Osteocyte (in vitro differentiated cells): ENCODE measurements around the gene PRKAR1B. TPM values are rescaled to one million over a fixed set of nuclear protein-coding genes. Genes with fewer than 3 reads are reported as not detected.

Source experiments
- DNase-seq: peaks from one replicate; pipeline ENCODE4 v3.0.0; 2021; ENCODE audit warnings: mixed read lengths; ENCODE audit not compliant: unreplicated experiment; ENCODE audit errors: extremely low spot score
- H3K27ac Mint-ChIP-seq: one replicate; pipeline ENCODE4 v1.8.0; 2021; ENCODE audit warnings: mild to moderate bottlenecking, mixed read lengths; ENCODE audit not compliant: unreplicated experiment
- H3K27me3 Mint-ChIP-seq: one replicate; pipeline ENCODE4 v1.8.0; 2021; ENCODE audit warnings: mixed read lengths; ENCODE audit not compliant: unreplicated experiment
- H3K36me3 Mint-ChIP-seq: one replicate; pipeline ENCODE4 v1.8.0; 2021; ENCODE audit warnings: mixed read lengths; ENCODE audit not compliant: unreplicated experiment
- H3K4me1 Mint-ChIP-seq: one replicate; pipeline ENCODE4 v1.8.0; 2021; ENCODE audit warnings: mixed read lengths; ENCODE audit not compliant: unreplicated experiment
- H3K4me3 Mint-ChIP-seq: one replicate; pipeline ENCODE4 v1.8.0; 2021; ENCODE audit warnings: mild to moderate bottlenecking, moderate library complexity, mixed read lengths; ENCODE audit not compliant: unreplicated experiment
- H3K9me3 Mint-ChIP-seq: one replicate; pipeline ENCODE4 v1.8.0; 2021; ENCODE audit warnings: mixed read lengths; ENCODE audit not compliant: unreplicated experiment
- CTCF ChIP-seq: fragments of 200-600 bp; sonication (generic); IDR thresholded peaks from 2 replicates; pipeline ENCODE4 v1.5.0; 2021; ENCODE audit warnings: antibody characterized with exemption, mild to moderate bottlenecking, moderate library complexity
- total RNA-seq: library from RNA; stranded (reverse); gene quantifications from 2 replicates; pipeline ENCODE4 v1.2.1, GENCODE V29; 2021

Gene PRKAR1B
- total RNA-seq, 1 donor from 2014 or later: 12.0 TPM

DNA sequence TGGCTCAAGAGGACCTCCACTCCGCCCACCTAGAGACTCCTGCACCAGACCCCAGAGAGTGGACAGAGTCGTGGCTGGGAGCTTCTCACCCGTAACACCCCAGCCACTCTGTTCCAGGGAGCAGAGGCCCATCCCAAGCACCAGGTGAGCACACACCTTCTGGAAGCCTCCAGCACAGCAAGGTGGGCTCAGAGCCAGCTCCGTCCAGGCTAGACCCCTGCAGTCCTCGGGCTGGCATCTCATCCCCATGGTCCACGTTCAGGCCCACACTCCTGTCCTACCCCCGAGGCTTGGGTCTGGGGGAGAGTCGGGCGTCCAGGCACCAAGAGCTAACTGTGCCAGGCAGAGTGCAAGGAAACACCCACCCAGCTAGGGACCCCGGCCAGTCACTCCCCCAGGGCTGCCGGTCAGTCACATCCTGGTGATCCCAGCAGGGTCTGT is 220.7 kb downstream of the PRKAR1B start:
- TF ChIP-seq CTCF: no peak
- H3K36me3 Mint-ChIP-seq: peaks cover 18% of the 10 kb centered on the region
- H3K4me1 Mint-ChIP-seq: peaks cover 13% of the 10 kb centered on the region
- no peaks in the 10 kb centered on the region for H3K27me3 Mint-ChIP-seq
- H3K9me3 Mint-ChIP-seq: no peaks in the 10 kb centered on the region
- no peak overlapping the region for H3K27ac Mint-ChIP-seq
- no peak for DNase-seq
- no peak overlapping the region for H3K4me3 Mint-ChIP-seq

DNA sequence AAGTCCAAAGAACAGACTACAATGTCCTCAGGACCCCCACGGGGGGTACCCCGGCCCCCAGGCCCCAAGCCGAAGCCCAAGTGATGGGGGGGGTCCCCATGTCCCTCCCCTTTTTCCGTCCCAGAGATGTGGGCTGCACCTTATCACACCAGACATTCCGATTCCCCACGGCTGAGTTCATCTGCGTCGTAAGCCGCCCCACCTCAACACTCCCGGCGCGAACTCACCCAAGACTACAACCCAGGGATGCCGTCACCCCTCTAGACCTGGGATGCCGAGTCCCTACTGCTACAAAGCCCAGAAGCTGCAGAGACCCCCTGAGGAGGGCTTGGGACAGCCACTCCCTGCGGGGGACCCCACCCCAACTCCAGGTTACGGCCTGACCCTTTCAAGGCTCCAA is 221.9 kb downstream of the PRKAR1B start:
- Mint-ChIP-seq H3K27ac (no peak overlapping the region), H3K9me3 (no peaks in the 10 kb centered on the region), H3K4me1 (peaks cover 13% of the 10 kb centered on the region), H3K27me3 (no peaks in the 10 kb centered on the region), H3K4me3 (no peak overlapping the region), H3K36me3 (peaks cover 23% of the 10 kb centered on the region)
- no peak for TF ChIP-seq CTCF
- DNase-seq: no peak

DNA sequence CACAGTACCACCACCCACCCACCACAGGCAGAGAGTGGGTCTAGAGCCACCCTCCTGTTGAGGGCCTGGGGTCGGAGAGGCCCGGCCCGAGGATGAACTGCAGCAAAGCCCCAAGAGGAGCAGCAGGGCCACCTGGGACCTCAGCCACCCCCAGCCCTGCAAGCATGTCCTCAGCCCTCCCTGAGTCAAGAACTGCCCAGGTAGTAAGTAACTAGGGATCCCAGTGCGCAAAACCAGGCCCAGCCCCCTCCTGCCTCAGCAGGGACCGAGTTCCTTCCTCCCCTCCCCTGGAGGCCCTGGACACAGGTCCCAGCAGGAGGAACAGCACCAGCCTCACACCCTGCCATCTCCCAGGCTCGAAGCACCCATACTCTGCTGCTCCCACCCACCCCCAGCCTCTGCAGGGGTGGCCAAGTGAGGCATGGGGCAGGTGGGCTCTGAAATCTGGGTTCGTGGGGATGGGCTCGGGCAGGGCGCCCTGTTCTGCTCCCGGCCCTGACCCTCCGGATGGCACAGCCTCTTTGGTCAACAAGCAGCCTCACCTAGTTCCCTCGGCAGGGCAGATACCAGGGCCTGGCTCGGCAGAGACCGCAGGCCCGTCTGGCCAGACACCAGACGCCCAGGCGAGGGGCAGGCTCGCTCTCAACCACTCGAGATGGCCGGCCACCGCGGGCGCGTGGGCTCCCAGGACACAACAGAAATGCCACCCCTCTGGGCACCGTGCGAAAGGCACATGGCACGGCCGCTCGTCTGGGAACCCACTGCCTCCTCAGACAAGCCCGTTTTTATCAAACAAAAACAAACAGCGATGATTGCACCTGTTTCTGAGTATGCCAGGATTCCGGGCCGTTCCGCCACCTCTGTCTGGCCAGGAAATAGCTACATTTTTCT is 222.6 kb downstream of the PRKAR1B start:
- no peak for DNase-seq
- Mint-ChIP-seq H3K4me3 (no peak overlapping the region), H3K36me3 (peaks cover 29% of the 10 kb centered on the region), H3K9me3 (no peaks in the 10 kb centered on the region), H3K27me3 (no peaks in the 10 kb centered on the region), H3K27ac (no peak overlapping the region), H3K4me1 (peaks cover 13% of the 10 kb centered on the region)
- no peak for TF ChIP-seq CTCF

GRCh38 chr7:503575-504111 is 223.4 kb downstream of the PRKAR1B start:
- Mint-ChIP-seq H3K4me1 (peaks cover 13% of the 10 kb centered on the region), H3K9me3 (no peaks in the 10 kb centered on the region), H3K27me3 (no peaks in the 10 kb centered on the region), H3K36me3 (peaks cover 34% of the 10 kb centered on the region), H3K4me3 (no peak overlapping the region), H3K27ac (no peak overlapping the region)
- DNase-seq: no peak
- TF ChIP-seq CTCF: no peak

- no peak for DNase-seq
- TF ChIP-seq CTCF: no peak
- H3K9me3 Mint-ChIP-seq: no peaks in the 10 kb centered on the region
- H3K4me1 Mint-ChIP-seq: peaks cover 13% of the 10 kb centered on the region
- peaks cover 39% of the 10 kb centered on the region for H3K36me3 Mint-ChIP-seq
- H3K27me3 Mint-ChIP-seq: no peaks in the 10 kb centered on the region
- H3K27ac Mint-ChIP-seq: no peak overlapping the region
- no peak overlapping the region for H3K4me3 Mint-ChIP-seq
Measured at GRCh38 chr7:502296-502695, 224.8 kb downstream of the PRKAR1B start.
